Ascending aorta (tissue), 2 donors: ENCODE results near the gene RRP12. TPM values are rescaled to one million over a fixed set of nuclear protein-coding genes. Genes with fewer than 3 reads are reported as not detected.

ENCODE experiments used
- DNase-seq, 2 donors: peaks; one replicate each; pipeline ENCODE4 v3.0.0-alpha.2; 2019; ENCODE audit warnings: low spot score in 2 of 2
- H3K27ac ChIP-seq, 2 donors: fragments of 200-600 bp; sonication (generic); one replicate each; pipeline ENCODE4 v1.5.1; 2016 to 2017; ENCODE audit warnings: mild to moderate bottlenecking in 1 of 2
- H3K27me3 ChIP-seq: fragments of 200-600 bp; sonication (generic); one replicate; pipeline ENCODE4 v1.5.1; 2017
- H3K36me3 ChIP-seq, 2 donors: fragments of 200-600 bp; sonication (generic); one replicate each; pipeline ENCODE4 v1.5.1; 2016
- H3K4me1 ChIP-seq, 2 donors: fragments of 200-600 bp; sonication (generic); one replicate each; pipeline ENCODE4 v1.5.1; 2016 to 2017; ENCODE audit warnings: mild to moderate bottlenecking in 1 of 2
- H3K4me3 ChIP-seq, 2 donors: fragments of 200-600 bp; sonication (generic); one replicate each; pipeline ENCODE4 v1.5.1; 2016 to 2017; ENCODE audit warnings: mild to moderate bottlenecking in 1 of 2
- H3K9me3 ChIP-seq, 2 donors: fragments of 200-600 bp; sonication (generic); one replicate each; pipeline ENCODE4 v1.5.1; 2016
- intact Hi-C: fragments of 100-400 bp; cut with DNase I; formaldehyde crosslinking; loops from one replicate; pipeline ENCODE4 v1.15.1; 2023
- total RNA-seq: library from RNA; depleted of rRNA; stranded (reverse); fragments of >200 nt; gene quantifications from one replicate; pipeline ENCODE4 v1.1.0, GENCODE V29; 2016
- TF ChIP-seq, protein P1 (sequence below), 3 experiments: fragments of 200-600 bp in 2 of 3; fragments of 450-650 bp in 1 of 3; sonication (generic) in 2 of 3; IDR thresholded peaks; one replicate each; pipeline ENCODE4 v1.5.1; 2016 to 2019; ENCODE audit warnings: antibody characterized with exemption in 3 of 3, mild to moderate bottlenecking in 1 of 3, moderate library complexity in 1 of 3

RRP12 gene, protein sequence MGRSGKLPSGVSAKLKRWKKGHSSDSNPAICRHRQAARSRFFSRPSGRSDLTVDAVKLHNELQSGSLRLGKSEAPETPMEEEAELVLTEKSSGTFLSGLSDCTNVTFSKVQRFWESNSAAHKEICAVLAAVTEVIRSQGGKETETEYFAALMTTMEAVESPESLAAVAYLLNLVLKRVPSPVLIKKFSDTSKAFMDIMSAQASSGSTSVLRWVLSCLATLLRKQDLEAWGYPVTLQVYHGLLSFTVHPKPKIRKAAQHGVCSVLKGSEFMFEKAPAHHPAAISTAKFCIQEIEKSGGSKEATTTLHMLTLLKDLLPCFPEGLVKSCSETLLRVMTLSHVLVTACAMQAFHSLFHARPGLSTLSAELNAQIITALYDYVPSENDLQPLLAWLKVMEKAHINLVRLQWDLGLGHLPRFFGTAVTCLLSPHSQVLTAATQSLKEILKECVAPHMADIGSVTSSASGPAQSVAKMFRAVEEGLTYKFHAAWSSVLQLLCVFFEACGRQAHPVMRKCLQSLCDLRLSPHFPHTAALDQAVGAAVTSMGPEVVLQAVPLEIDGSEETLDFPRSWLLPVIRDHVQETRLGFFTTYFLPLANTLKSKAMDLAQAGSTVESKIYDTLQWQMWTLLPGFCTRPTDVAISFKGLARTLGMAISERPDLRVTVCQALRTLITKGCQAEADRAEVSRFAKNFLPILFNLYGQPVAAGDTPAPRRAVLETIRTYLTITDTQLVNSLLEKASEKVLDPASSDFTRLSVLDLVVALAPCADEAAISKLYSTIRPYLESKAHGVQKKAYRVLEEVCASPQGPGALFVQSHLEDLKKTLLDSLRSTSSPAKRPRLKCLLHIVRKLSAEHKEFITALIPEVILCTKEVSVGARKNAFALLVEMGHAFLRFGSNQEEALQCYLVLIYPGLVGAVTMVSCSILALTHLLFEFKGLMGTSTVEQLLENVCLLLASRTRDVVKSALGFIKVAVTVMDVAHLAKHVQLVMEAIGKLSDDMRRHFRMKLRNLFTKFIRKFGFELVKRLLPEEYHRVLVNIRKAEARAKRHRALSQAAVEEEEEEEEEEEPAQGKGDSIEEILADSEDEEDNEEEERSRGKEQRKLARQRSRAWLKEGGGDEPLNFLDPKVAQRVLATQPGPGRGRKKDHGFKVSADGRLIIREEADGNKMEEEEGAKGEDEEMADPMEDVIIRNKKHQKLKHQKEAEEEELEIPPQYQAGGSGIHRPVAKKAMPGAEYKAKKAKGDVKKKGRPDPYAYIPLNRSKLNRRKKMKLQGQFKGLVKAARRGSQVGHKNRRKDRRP (N-terminal part only)
- total RNA-seq = 5.9 TPM

DNA sequence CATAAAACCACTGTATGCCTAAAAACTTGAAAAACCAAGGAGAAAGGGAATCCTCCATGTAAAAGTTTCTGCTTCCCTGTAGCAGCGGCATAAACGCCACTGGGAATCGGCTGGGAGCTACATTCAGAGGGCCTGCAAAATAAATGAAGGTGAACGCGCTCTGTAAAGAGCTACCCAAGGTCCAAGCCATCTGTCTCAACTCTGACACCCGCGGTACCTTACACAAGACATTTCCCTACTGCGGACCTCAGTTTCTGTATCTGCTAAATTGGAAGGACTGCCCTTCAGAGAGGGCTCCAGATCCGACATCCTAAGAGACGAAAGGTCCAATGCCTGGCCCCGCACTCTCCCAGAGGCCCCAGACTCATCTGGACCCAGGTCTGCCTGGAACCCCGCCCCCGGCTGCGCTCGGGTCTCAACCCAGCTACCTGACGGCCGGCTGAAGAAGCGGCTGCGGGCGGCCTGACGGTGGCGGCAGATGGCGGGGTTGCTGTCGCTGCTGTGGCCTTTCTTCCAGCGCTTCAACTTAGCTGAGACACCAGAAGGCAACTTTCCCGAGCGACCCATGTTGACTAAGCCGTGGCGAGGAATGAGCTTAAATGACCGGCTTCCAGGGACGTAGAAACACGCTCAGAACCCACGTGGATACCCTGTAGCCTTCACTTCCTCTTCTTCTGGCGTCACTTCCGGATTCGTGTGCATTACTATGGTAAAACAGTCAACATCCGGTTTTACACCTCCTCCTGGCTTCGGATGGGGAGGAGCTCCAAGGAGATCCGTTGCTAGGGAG, at the start of gene RRP12:
TSS of gene RRP12 (minus strand) at position 676 of the 790 bp plus-strand sequence. CDS start at position 567, 109 bp downstream.
- peak within 1 kb of the TSS; percentile 79 for H3K27ac ChIP-seq
- peaks cover 10 to 12% of the 10 kb centered on the region in 2 donors for H3K36me3 ChIP-seq
- H3K27me3 ChIP-seq = no peaks in the 10 kb centered on the region
- intact Hi-C loops = loop anchor here (2.0 kb wide), 5 partner anchors 26 to 108 kb away; partner anchors contain the start of genes ARHGAP19, EXOSC1, FRAT2 and MMS19
- TF ChIP-seq, protein P1, sequence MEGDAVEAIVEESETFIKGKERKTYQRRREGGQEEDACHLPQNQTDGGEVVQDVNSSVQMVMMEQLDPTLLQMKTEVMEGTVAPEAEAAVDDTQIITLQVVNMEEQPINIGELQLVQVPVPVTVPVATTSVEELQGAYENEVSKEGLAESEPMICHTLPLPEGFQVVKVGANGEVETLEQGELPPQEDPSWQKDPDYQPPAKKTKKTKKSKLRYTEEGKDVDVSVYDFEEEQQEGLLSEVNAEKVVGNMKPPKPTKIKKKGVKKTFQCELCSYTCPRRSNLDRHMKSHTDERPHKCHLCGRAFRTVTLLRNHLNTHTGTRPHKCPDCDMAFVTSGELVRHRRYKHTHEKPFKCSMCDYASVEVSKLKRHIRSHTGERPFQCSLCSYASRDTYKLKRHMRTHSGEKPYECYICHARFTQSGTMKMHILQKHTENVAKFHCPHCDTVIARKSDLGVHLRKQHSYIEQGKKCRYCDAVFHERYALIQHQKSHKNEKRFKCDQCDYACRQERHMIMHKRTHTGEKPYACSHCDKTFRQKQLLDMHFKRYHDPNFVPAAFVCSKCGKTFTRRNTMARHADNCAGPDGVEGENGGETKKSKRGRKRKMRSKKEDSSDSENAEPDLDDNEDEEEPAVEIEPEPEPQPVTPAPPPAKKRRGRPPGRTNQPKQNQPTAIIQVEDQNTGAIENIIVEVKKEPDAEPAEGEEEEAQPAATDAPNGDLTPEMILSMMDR (IDR thresholded peaks at IDR 0.05) = peak in 1 of 3 experiments; percentile 9
- H3K4me1 ChIP-seq = peaks cover 7 to 9% of the 10 kb centered on the region in 2 donors
- no peaks in the 10 kb centered on the region for H3K9me3 ChIP-seq
- H3K4me3 ChIP-seq = peak within 1 kb of the TSS; percentile 74 to 85
- DNase-seq = peak; percentile 72 to 96

DNA sequence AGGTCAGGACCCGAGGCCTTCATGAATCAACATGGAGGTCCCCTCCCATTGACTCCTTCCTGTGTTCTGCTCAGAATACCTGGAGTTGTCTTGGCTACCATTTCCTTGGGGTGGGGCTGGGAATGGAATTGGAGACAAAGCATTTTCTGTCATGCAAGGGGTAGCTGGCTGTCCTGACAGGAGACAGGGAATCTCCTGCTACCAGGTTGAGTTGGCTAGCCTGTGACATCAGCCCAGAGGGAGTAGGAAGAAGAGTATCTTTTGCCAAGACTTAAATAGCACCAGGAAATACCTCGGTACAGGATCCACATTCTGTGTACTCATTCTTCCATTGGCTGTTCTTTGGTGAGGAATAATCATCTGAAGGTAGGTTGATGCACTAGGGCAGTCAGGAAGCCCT, 49.7 kb upstream of the RRP12 start:
- no peaks in the 10 kb centered on the region for H3K9me3 ChIP-seq
- TF ChIP-seq, protein P1 (IDR thresholded peaks at IDR 0.05) = no peak
- H3K36me3 ChIP-seq = peaks cover 16 to 26% of the 10 kb centered on the region in 2 donors
- no peaks in the 10 kb centered on the region for H3K27me3 ChIP-seq
- intact Hi-C loops = no loop called here
- H3K4me3 ChIP-seq = no peak overlapping the region
- no peak for DNase-seq
- no peak overlapping the region for H3K27ac ChIP-seq
- H3K4me1 ChIP-seq = peaks cover 3 to 34% of the 10 kb centered on the region in 2 donors

DNA sequence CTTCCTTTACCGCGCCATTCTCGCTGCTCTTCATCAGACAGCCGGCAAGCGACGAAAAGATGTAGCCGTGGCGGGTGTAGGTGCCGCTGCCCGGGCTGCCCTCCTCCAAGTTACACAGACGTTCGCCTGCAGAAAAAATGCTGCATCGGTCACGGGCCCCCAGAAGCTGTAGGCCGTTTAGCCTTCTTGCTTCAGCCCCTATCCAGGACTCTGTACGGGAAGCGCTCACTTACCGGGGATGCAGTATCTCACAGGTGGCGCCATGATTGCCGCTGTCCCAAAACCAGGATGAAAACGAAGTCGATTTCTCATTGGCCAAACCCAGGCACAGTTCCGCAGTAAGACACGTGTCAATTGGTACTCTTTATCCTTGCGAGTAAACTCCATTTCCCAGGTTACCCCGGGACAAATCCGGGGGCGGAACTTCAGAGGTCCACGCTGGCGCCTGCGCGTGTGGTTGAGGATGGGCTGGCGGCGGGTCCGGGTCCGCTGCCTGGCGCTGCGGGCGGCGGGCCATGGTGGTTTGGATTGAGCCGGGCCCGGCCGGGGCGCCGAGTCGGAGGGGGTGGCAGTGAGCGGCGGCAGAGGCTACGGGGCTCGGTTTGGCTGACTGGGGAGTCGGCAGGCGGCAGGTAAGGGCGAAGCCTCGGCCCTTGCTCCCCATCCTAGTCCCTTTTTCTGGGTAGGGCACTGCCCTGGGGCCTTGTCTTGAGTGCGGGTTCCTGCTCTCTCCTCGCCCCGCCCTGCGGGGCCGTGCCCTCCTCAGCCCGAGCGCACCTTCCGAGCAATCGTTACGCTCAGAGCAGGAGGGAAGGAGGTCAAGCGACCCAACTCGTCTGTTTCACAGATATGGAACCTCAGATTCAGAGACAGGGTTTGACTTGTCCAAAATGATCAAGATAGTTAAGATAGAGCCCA, 44.8 kb upstream of the RRP12 start, which contains the start of the genes EXOSC1 and ZDHHC16:
TSS of gene EXOSC1 (minus strand) at position 285 of the 918 bp plus-strand sequence. CDS start at position 264, 21 bp downstream.
TSS of gene ZDHHC16 (plus strand) at position 454 of the 918 bp plus-strand sequence. CDS start 5,501 bp downstream, outside the sequence.
- TF ChIP-seq, protein P1 (IDR thresholded peaks at IDR 0.05) = peak in 1 of 3 experiments; percentile 23
- Histone ChIP-seq H3K27ac (peak within 1 kb of the TSS; percentile 41 to 66), H3K36me3 (peaks cover 8 to 9% of the 10 kb centered on the region in 2 donors), H3K4me1 (peaks cover 7 to 30% of the 10 kb centered on the region in 2 donors), H3K27me3 (no peaks in the 10 kb centered on the region), H3K9me3 (no peaks in the 10 kb centered on the region), H3K4me3 (peak within 1 kb of the TSS; percentile 87 to 98)
- intact Hi-C loops = loop anchor here (1.0 to 2.0 kb wide), 3 partner anchors 19 to 53 kb away; partner anchors contain the start of genes PGAM1 and RRP12
- peak; percentile 87 to 96 for DNase-seq

DNA sequence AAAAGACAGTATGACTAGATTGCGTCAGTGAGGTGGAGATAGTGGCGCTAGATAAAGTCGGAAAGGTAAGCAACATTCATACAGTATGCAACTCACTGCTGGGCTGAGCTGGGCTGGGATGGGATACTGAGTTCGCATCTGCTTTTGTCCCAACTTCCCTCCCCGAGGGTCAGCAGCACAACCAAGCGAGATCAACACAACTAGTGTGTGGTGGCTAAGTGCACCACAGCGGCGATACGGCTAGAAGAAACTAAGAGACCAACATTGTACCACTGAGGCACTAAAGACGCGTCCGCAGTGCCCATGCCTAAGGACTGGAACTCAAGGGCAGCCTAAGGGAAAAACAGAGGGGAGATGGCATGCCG, 44.2 kb upstream of the RRP12 start:
- peaks cover 7 to 28% of the 10 kb centered on the region in 2 donors for H3K4me1 ChIP-seq
- TF ChIP-seq, protein P1 (IDR thresholded peaks at IDR 0.05) = no peak
- no peak for DNase-seq
- peak overlapping the region; percentile 41 to 55 for H3K27ac ChIP-seq
- H3K36me3 ChIP-seq = peaks cover 14% of the 10 kb centered on the region in 2 donors
- intact Hi-C loops = no loop called here
- no peaks in the 10 kb centered on the region for H3K9me3 ChIP-seq
- no peaks in the 10 kb centered on the region for H3K27me3 ChIP-seq
- peak overlapping the region; percentile 87 to 98 for H3K4me3 ChIP-seq
